ENCODE measurements around the gene CD53. TPM values are rescaled to one million over a fixed set of nuclear protein-coding genes. Genes with fewer than 3 reads are reported as not detected.

The CD53 gene
- total and polyA plus RNA-seq, 2 of the 4 experiments (the other 2 are of a cell fraction), result not detected

DNA sequence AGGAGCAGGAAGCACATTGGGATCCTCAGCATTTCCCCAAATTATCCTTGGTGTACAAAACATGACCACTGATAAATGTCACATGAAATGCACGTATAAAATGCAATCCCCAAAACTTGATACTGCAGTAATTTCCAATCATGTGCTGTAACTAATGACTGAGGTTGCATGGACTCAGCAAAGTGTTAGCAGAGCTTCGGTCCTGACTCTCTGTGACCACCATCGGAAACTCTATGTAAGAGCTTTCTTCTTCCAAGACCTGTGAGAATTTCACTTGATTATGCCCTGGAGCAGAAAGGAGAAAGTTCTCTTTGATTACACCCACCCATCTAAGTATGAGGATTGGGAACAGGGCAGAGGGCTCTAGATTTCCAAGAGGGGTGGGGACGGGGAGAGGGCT is 908 bp downstream of the CD53 start:
- H2BK5ac ChIP-seq (ENCODE audit: low read depth, low read length, poor library complexity, severe bottlenecking), result no peak overlapping the region
- no peak overlapping the region for H2BK20ac ChIP-seq (ENCODE audit: low read depth, low read length)
- no peak overlapping the region for H3K27ac ChIP-seq (ENCODE audit: insufficient read depth, low read length)
- H2AK9ac ChIP-seq (replicated peaks; ENCODE audit: low read depth, low read length, poor library complexity), result no peak overlapping the region
- no peak overlapping the region for H3K4me2 ChIP-seq (ENCODE audit: low read depth, low read length)
- ChIA-PET POLR2A (ENCODE audit: unreplicated experiment) (no interaction called here), CTCF (no interaction called here)
- H2AFZ ChIP-seq (replicated peaks; ENCODE audit: low read length, poor library complexity), result no peak overlapping the region
- H3K4ac ChIP-seq (ENCODE audit: low read depth, low read length), result no peak overlapping the region
- TF ChIP-seq BHLHE40 (IDR thresholded peaks at IDR 0.05; ENCODE audit: low read depth, low read length), result no peak
- no peaks in the 10 kb centered on the region for H4K20me1 ChIP-seq (ENCODE audit: insufficient read depth, low read length)
- H4K8ac ChIP-seq (ENCODE audit: low read depth in 2 of 2, low read length in 2 of 2), result no peak overlapping the region
- no peak overlapping the region for H3K56ac ChIP-seq (ENCODE audit: extremely low read depth, insufficient read depth, low read length)
- H3K9ac ChIP-seq (ENCODE audit: low read depth, low read length), result no peak overlapping the region
- no peak overlapping the region for H2AK5ac ChIP-seq (ENCODE audit: low read depth, low read length)
- H3K27me3 ChIP-seq (ENCODE audit: control insufficient read depth, insufficient read depth, low read length), result no peaks in the 10 kb centered on the region
- BruUV-seq (replicated peaks), result no TSS peak
- DNase-seq (no peak), ATAC-seq (ENCODE audit: low read depth) (no peak)
- intact Hi-C loops (cut with micrococcal nuclease) (no loop called here), dilution Hi-C loops (cut with HindIII; ENCODE audit: low sequenced_read_pairs, unreplicated experiment) (no loop called here), in situ Hi-C loops (cut with MboI; ENCODE audit: low sequenced_read_pairs) (no loop called here)
- no peaks in the 10 kb centered on the region for H3K79me1 ChIP-seq (ENCODE audit: low read depth in 1 of 2, low read length in 2 of 2)
- no peak overlapping the region for H3K18ac ChIP-seq (ENCODE audit: low read depth, low read length)
- H3K14ac ChIP-seq (replicated peaks; ENCODE audit: low read depth, low read length), result no peak overlapping the region
- no peak overlapping the region for H4K5ac ChIP-seq (ENCODE audit: low read depth, low read length)
- no peaks in the 10 kb centered on the region for H3K4me1 ChIP-seq (ENCODE audit: control insufficient read depth, insufficient read depth, low read length)
- H2BK15ac ChIP-seq (ENCODE audit: low read depth, low read length), result no peak overlapping the region
- H3K36me3 ChIP-seq (ENCODE audit: control insufficient read depth, insufficient read depth, low read length), result no peaks in the 10 kb centered on the region
- no peak overlapping the region for H3K4me3 ChIP-seq (ENCODE audit: insufficient read depth, low read depth, low read length)
- no peak overlapping the region for H3K23ac ChIP-seq (ENCODE audit: low read depth, low read length)
- no peak overlapping the region for H4K91ac ChIP-seq (ENCODE audit: insufficient read depth, low read depth, low read length)
- H2BK120ac ChIP-seq (ENCODE audit: low read depth, low read length), result no peak overlapping the region
- WGBS, 2 experiments (ENCODE audit: extremely low coverage in 2 of 2, insufficient read length in 1 of 2), result no CpG with 5 or more reads among the region's 4 CpGs
- no peaks in the 10 kb centered on the region for H3K9me3 ChIP-seq (ENCODE audit: control insufficient read depth, insufficient read depth, low read length)
- no peaks in the 10 kb centered on the region for H3K9me1 ChIP-seq (ENCODE audit: insufficient read depth, low read length)

Measured in IMR-90 (cell line).